ENCODE data around the gene KRT15. TPM values are rescaled to one million over a fixed set of nuclear protein-coding genes. Genes with fewer than 3 reads are reported as not detected.
A peak's percentile ranks its signal among the peaks of the same experiment; 100 is the strongest.

Gene KRT15
- total and polyA plus RNA-seq, 7 donors = 0.08 to 0.56 (median 0.18) TPM; not detected in 3

DNA sequence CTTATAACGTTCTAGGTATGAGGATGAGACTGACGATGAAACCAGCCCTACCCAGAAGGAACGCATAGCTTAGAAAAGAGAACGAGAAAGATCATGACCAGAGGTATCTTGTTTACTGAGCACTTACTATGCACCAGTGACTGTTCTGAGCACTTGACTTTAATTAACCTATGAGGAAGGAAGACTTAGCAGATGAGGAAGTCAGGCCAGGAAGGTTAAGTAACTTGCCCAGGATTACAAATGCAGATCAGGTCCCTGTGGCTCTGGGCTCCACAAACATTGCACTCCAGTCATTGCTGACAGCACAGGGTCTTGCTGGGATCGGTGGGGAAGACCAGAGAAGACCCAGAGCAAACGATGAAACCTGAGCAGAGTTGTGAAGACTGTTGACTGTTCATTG is 20.4 kb downstream of the KRT15 start:
- no peak for ATAC-seq
- Histone ChIP-seq H3K4me1 (no peaks in the 10 kb centered on the region), H3K27me3 (ENCODE audit: insufficient read depth in 3 of 3, low read length in 2 of 3) (peaks cover 0 to 3% (median 3%) of the 10 kb centered on the region in 3 donors), H3K4me3 (no peak overlapping the region), H3K36me3 (ENCODE audit: insufficient read depth in 1 of 2, low read depth in 1 of 2) (no peaks in the 10 kb centered on the region), H3K9me3 (no peaks in the 10 kb centered on the region), H3K27ac (no peak overlapping the region)
- intact Hi-C loops (cut with DNase I) = no loop called here
- WGBS, 3 donors = 59 to 63% (median 60%) methylated on average over 6 of the region's 6 CpGs
- TF ChIP-seq, protein P1, sequence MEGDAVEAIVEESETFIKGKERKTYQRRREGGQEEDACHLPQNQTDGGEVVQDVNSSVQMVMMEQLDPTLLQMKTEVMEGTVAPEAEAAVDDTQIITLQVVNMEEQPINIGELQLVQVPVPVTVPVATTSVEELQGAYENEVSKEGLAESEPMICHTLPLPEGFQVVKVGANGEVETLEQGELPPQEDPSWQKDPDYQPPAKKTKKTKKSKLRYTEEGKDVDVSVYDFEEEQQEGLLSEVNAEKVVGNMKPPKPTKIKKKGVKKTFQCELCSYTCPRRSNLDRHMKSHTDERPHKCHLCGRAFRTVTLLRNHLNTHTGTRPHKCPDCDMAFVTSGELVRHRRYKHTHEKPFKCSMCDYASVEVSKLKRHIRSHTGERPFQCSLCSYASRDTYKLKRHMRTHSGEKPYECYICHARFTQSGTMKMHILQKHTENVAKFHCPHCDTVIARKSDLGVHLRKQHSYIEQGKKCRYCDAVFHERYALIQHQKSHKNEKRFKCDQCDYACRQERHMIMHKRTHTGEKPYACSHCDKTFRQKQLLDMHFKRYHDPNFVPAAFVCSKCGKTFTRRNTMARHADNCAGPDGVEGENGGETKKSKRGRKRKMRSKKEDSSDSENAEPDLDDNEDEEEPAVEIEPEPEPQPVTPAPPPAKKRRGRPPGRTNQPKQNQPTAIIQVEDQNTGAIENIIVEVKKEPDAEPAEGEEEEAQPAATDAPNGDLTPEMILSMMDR (IDR thresholded peaks at IDR 0.05) = no peak
- DNase-seq = no peak

DNA sequence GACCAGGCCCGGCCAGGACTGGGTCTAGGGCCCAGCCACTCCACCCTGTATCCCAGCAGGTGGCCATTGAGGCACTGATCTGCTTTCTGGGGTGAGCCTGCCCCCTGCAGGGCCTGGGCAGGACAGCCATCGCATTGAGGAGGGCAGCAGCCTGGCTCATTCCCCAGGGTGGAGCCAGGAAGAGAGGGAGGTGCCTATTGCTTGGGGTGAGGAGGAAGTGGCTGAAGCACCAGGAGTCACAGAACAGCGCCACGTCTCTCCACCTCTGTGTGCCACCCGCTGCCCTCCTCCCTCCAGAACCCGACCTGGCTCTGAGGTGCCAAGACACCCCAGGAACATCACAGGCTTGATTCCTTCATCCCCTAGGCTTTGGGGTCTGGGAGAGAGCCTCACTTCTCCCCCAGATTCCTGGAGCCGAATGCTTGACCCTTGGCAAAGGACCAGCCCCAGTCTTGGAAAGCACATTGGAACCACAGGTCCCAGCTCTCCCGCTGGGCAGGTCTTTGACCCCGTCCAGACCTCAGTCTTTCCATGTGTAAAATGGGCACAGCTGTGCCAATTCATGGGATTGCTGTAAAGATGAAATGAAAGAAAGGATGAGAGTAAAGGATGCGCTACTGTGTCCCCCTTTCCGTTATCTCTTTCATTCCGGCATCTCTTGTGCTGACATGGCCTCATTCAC is 21.7 kb downstream of the KRT15 start:
- no peaks in the 10 kb centered on the region for H3K36me3 ChIP-seq (ENCODE audit: insufficient read depth in 1 of 2, low read depth in 1 of 2)
- TF ChIP-seq, protein P1 (IDR thresholded peaks at IDR 0.05) = peak; percentile 49
- no peaks in the 10 kb centered on the region for H3K4me1 ChIP-seq
- H3K4me3 ChIP-seq = no peak overlapping the region
- no peak overlapping the region for H3K27ac ChIP-seq
- 64 to 71% (median 71%) methylated on average over 11 to 12 of the region's 12 CpGs for WGBS, 3 donors
- intact Hi-C loops (cut with DNase I) = no loop called here
- peaks cover 0 to 3% (median 3%) of the 10 kb centered on the region in 3 donors for H3K27me3 ChIP-seq (ENCODE audit: insufficient read depth in 3 of 3, low read length in 2 of 3)
- ATAC-seq (peak; percentile 77 to 84 (median 80)), DNase-seq (peak; percentile 61 to 76)
- no peaks in the 10 kb centered on the region for H3K9me3 ChIP-seq

DNA sequence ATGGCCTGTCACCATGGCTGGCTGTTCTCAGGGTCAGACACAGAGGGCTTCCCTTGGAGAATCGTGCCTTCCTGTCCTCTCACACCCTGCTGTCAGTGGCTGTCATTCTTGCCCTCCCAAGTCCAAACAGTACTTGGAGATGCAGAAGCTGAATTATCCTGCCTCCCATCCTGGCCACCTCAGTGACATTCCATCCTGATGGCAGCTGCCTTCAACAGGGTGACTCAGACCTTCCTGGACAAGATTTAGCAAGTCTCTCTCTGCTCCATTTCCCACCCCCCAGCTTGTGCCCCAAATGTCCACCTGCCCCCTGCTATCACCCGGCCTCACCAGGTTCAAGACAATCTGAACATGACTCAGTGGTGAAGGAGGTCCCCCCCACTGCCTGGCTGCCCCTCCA is 24.2 kb downstream of the KRT15 start:
- ATAC-seq (peak; percentile 40 to 84 (median 74)), DNase-seq (no peak)
- H3K9me3 ChIP-seq = no peaks in the 10 kb centered on the region
- TF ChIP-seq, protein P1 (IDR thresholded peaks at IDR 0.05) = no peak
- WGBS, 3 donors = 10 to 47% (median 30%) methylated on average over 2 of the region's 2 CpGs
- H3K36me3 ChIP-seq (ENCODE audit: insufficient read depth in 1 of 2, low read depth in 1 of 2) = no peaks in the 10 kb centered on the region
- intact Hi-C loops (cut with DNase I) = no loop called here
- H3K27me3 ChIP-seq (ENCODE audit: insufficient read depth in 3 of 3, low read length in 2 of 3) = peaks cover 0 to 3% (median 0%) of the 10 kb centered on the region in 3 donors
- no peak overlapping the region for H3K4me3 ChIP-seq
- H3K4me1 ChIP-seq = no peaks in the 10 kb centered on the region
- H3K27ac ChIP-seq = no peak overlapping the region

DNA sequence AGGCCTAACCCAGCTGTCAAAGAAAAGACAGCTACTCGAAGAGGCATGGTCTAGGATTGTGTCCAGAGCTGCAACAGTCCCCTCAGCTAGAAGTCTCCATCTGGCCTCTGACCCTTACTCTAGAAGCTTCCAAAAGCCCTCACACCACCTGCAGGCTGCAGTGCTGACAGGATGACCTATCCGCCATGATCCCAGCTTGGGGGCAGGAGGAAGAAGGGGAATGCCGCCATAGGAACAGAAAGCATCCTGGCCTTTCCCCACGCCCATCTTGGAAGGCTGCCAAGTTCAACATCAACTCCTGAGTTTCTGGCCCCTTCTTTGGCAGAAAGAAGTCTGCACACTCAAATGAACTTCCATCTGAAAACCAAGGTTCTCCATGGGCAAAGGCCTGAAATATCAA is 25.9 kb downstream of the KRT15 start:
- Histone ChIP-seq H3K4me1 (no peaks in the 10 kb centered on the region), H3K4me3 (no peak overlapping the region), H3K27ac (no peak overlapping the region), H3K9me3 (no peaks in the 10 kb centered on the region), H3K27me3 (ENCODE audit: insufficient read depth in 3 of 3, low read length in 2 of 3) (peaks cover 0 to 4% (median 0%) of the 10 kb centered on the region in 3 donors), H3K36me3 (ENCODE audit: insufficient read depth in 1 of 2, low read depth in 1 of 2) (no peaks in the 10 kb centered on the region)
- 35 to 44% (median 44%) methylated on average over 4 of the region's 4 CpGs for WGBS, 3 donors
- intact Hi-C loops (cut with DNase I) = no loop called here
- TF ChIP-seq, protein P1 (IDR thresholded peaks at IDR 0.05) = no peak
- DNase-seq = no peak
- no peak for ATAC-seq

DNA sequence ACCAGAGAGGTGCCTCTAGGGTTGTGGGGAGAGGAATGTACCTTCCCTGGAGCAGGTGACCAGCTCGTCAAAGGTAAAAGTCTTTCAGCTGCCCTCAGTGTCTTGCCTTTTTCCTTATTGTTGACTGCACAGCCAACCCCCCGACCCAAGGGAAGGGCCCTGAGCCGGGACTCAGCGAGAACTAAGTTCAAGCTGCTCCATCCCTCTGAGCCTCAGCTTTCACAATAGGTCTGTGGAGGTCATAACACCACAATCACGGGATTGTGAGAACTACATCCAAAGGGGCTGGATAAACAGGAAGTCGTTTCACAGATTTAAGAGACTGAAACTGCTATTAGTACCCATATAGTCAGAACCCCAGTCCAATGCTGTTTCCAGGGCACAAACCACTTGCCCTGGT is 26.3 kb downstream of the KRT15 start:
- Histone ChIP-seq H3K36me3 (ENCODE audit: insufficient read depth in 1 of 2, low read depth in 1 of 2) (no peaks in the 10 kb centered on the region), H3K4me1 (no peaks in the 10 kb centered on the region), H3K27ac (no peak overlapping the region), H3K27me3 (ENCODE audit: insufficient read depth in 3 of 3, low read length in 2 of 3) (peaks cover 0 to 4% (median 0%) of the 10 kb centered on the region in 3 donors), H3K9me3 (no peaks in the 10 kb centered on the region), H3K4me3 (no peak overlapping the region)
- no peak for ATAC-seq
- intact Hi-C loops (cut with DNase I) = no loop called here
- TF ChIP-seq, protein P1 (IDR thresholded peaks at IDR 0.05) = no peak
- DNase-seq = no peak
- WGBS, 3 donors = 52 to 59% (median 55%) methylated on average over 6 of the region's 6 CpGs

Data from psoas muscle (tissue), 8 donors.